ENCODE measurements around the gene ZBTB32.
"Not testable (repeated sequence)": the region's sequence is repeated elsewhere in the genome, so short reads cannot be mapped to it uniquely, and the experiment has no call there.

Gene ZBTB32

GRCh38 chr19:35720648-35721047 is 16.3 kb downstream of the ZBTB32 start:
- DNase-seq (ENCODE audit: low read depth) = no peak

GRCh38 chr19:35721374-35721773 is 17.0 kb downstream of the ZBTB32 start:
- no peak for DNase-seq (ENCODE audit: low read depth)

GRCh38 chr19:35722461-35722860 is 18.1 kb downstream of the ZBTB32 start:
- no peak for DNase-seq (ENCODE audit: low read depth)

- no peak for DNase-seq (ENCODE audit: low read depth)
Measured at GRCh38 chr19:35722897-35723296, 18.5 kb downstream of the ZBTB32 start.

- no peak for DNase-seq (ENCODE audit: low read depth)
Measured at GRCh38 chr19:35723671-35724070, 19.3 kb downstream of the ZBTB32 start.

GRCh38 chr19:35724132-35724531 is 19.8 kb downstream of the ZBTB32 start:
- not testable (repeated sequence) for DNase-seq (ENCODE audit: low read depth)

- no peak for DNase-seq (ENCODE audit: low read depth)
Measured at GRCh38 chr19:35724560-35724959, 20.2 kb downstream of the ZBTB32 start.

GRCh38 chr19:35725216-35725861 is 21.0 kb downstream of the ZBTB32 start:
- DNase-seq (ENCODE audit: low read depth) = no peak

- DNase-seq (ENCODE audit: low read depth) = no peak
Measured at GRCh38 chr19:35727053-35727955, 22.9 kb downstream of the ZBTB32 start.

GRCh38 chr19:35727956-35728706 is 23.8 kb downstream of the ZBTB32 start:
- DNase-seq (ENCODE audit: low read depth) = no peak

GRCh38 chr19:35729021-35729420 is 24.7 kb downstream of the ZBTB32 start:
- no peak for DNase-seq (ENCODE audit: low read depth)

GRCh38 chr19:35729763-35730162 is 25.4 kb downstream of the ZBTB32 start:
- no peak for DNase-seq (ENCODE audit: low read depth)

GRCh38 chr19:35730326-35730725 is 26.0 kb downstream of the ZBTB32 start:
- no peak for DNase-seq (ENCODE audit: low read depth)

GRCh38 chr19:35731353-35731752 is 27.0 kb downstream of the ZBTB32 start:
- no peak for DNase-seq (ENCODE audit: low read depth)

GRCh38 chr19:35731779-35732405 is 27.5 kb downstream of the ZBTB32 start:
- DNase-seq (ENCODE audit: low read depth) = no peak

GRCh38 chr19:35732540-35733179 is 28.3 kb downstream of the ZBTB32 start:
- no peak for DNase-seq (ENCODE audit: low read depth)

GRCh38 chr19:35733180-35734125 is 29.1 kb downstream of the ZBTB32 start:
- no peak for DNase-seq (ENCODE audit: low read depth)

GRCh38 chr19:35734273-35734672 is 29.9 kb downstream of the ZBTB32 start:
- no peak for DNase-seq (ENCODE audit: low read depth)

- DNase-seq (ENCODE audit: low read depth) = no peak
Measured at GRCh38 chr19:35734889-35735288, 30.5 kb downstream of the ZBTB32 start.
